ENCODE results near the gene EBF3. TPM values are rescaled to one million over a fixed set of nuclear protein-coding genes. Genes with fewer than 3 reads are reported as not detected.

EBF3 gene
- total RNA-seq, 2 experiments from 2014 or later: not detected

DNA sequence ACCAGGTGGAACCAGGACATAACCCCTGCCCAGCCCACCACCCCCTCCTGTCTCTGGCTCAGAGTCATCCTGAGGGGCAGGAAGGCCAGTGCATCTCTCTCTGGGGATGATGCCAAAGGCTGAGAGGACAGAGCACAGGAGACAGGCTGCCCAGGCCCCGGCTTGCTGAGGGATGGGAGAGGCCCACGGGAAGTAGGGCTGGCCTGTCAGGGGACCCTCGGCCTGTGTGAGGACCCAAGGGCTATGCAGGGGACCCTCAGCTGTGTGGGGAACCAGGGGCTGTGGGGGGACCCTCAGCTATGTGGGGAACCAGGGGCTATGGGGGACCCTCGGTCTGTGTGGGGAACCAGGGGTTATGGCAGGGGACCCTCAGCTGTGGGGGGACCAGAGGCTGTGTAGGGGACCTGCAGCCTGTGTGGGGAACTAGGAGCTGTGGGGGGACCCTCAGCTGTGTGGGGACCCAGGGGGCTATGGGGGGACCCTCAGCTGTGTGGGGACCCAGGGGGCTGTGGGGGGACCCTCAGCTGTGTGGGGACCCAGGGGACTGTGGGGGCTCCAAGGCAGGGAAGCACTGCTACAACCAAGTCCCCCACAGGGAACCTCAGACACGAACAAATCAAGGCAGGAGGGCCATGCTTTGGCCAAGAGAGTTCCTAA is 27.7 kb downstream of the EBF3 start:
- H3K4me1 ChIP-seq (ENCODE audit: insufficient read depth, low read length): no peaks in the 10 kb centered on the region
- Mint-ChIP-seq H3K4me1 (ENCODE audit: low read depth) (no peaks in the 10 kb centered on the region), H3K9me3 (no peaks in the 10 kb centered on the region), H3K4me3 (no peak overlapping the region), H3K36me3 (ENCODE audit: low read depth) (no peaks in the 10 kb centered on the region), H3K27ac (no peak overlapping the region), H3K27me3 (no peaks in the 10 kb centered on the region)
- no peaks in the 10 kb centered on the region for H3K36me3 ChIP-seq (ENCODE audit: insufficient read depth, low read length)
- ATAC-seq (ENCODE audit: poor library complexity) (no peak), DNase-seq (no peak)
- TF ChIP-seq, protein P1, sequence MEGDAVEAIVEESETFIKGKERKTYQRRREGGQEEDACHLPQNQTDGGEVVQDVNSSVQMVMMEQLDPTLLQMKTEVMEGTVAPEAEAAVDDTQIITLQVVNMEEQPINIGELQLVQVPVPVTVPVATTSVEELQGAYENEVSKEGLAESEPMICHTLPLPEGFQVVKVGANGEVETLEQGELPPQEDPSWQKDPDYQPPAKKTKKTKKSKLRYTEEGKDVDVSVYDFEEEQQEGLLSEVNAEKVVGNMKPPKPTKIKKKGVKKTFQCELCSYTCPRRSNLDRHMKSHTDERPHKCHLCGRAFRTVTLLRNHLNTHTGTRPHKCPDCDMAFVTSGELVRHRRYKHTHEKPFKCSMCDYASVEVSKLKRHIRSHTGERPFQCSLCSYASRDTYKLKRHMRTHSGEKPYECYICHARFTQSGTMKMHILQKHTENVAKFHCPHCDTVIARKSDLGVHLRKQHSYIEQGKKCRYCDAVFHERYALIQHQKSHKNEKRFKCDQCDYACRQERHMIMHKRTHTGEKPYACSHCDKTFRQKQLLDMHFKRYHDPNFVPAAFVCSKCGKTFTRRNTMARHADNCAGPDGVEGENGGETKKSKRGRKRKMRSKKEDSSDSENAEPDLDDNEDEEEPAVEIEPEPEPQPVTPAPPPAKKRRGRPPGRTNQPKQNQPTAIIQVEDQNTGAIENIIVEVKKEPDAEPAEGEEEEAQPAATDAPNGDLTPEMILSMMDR (IDR thresholded peaks at IDR 0.05): no peak
- no peaks in the 10 kb centered on the region for H3K9me3 ChIP-seq (ENCODE audit: control insufficient read depth in 1 of 2, insufficient read depth in 1 of 2, low read length in 2 of 2)
- H3K27ac ChIP-seq (ENCODE audit: low read depth in 1 of 2, low read length in 2 of 2): no peak overlapping the region
- peaks cover 0 to 5% of the 10 kb centered on the region in 2 experiments for H3K27me3 ChIP-seq (ENCODE audit: control insufficient read depth in 1 of 2, insufficient read depth in 2 of 2, low read length in 2 of 2)
- POLR2A ChIA-PET: no interaction called here
- intact Hi-C loops (cut with DNase I, micrococcal nuclease): no loop called here
- H3K4me3 ChIP-seq (ENCODE audit: low read length): no peak overlapping the region
- CTCF ChIA-PET: no interaction called here

DNA sequence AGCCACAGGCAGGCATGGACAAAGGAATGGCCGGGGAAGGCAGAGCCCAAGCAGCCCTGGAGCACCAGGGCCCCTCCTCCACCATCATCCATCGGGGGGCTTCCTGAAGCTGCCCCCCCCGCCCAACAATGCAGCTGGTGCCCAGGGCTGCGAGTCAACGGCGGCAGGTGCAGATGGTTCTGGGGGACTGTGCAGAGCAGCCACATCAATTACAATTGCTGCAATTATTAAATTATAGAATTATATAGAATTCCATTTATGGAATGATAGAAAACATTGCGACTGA is 28.3 kb downstream of the EBF3 start:
- intact Hi-C loops (cut with DNase I, micrococcal nuclease): no loop called here
- Histone ChIP-seq H3K27ac (ENCODE audit: low read depth in 1 of 2, low read length in 2 of 2) (no peak overlapping the region), H3K4me3 (ENCODE audit: low read length) (no peak overlapping the region), H3K27me3 (ENCODE audit: control insufficient read depth in 1 of 2, insufficient read depth in 2 of 2, low read length in 2 of 2) (peaks cover 0 to 5% of the 10 kb centered on the region in 2 experiments), H3K36me3 (ENCODE audit: insufficient read depth, low read length) (no peaks in the 10 kb centered on the region), H3K9me3 (ENCODE audit: control insufficient read depth in 1 of 2, insufficient read depth in 1 of 2, low read length in 2 of 2) (no peaks in the 10 kb centered on the region), H3K4me1 (ENCODE audit: insufficient read depth, low read length) (no peaks in the 10 kb centered on the region)
- ATAC-seq (ENCODE audit: poor library complexity) (no peak), DNase-seq (no peak)
- no peaks in the 10 kb centered on the region for H3K4me1 Mint-ChIP-seq (ENCODE audit: low read depth)
- H3K4me3 Mint-ChIP-seq: no peak overlapping the region
- TF ChIP-seq, protein P1 (IDR thresholded peaks at IDR 0.05): no peak
- H3K27me3 Mint-ChIP-seq: no peaks in the 10 kb centered on the region
- ChIA-PET CTCF (interaction anchor here (0.6 kb wide), 1 partner anchor 1798 kb away, joined by 3 read pairs; no protein-coding TSS in a partner anchor), POLR2A (no interaction called here)
- no peak overlapping the region for H3K27ac Mint-ChIP-seq
- no peaks in the 10 kb centered on the region for H3K9me3 Mint-ChIP-seq
- no peaks in the 10 kb centered on the region for H3K36me3 Mint-ChIP-seq (ENCODE audit: low read depth)

DNA sequence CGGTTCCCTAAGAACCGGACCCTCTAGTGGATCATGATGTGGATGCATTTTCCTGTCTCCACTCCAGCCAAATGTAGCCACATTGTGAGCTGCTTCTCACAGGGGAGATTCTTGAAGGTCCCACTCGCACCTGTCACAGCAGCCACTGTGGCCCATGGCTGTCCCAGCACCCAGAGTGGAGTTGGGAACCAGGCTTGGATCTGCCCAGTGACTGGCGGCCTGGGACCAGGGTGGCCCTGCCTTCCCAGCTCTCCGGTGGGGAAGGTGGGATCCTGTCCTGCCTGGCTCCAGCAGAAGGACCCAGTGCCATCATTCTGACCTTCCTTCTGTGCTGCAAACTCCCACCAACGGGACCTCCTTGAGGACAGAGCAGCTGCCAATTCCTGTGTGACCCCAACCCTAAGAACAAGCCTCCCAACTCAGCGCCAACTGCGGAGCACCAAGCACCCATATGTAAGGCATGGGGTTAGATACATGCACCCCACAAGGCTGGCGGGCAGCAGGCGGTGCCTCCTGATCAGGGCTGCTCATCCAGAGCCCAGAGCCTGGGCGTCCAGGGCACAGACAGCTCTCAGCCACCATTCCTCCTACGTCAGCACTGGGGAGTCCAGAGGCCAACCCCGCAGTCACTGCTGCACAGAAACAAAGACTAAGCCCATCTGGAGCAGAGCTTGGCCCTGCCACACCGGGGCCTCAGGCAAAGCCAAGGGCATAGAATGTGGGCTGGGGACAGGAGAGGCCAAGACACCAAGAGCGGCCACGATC is 28.8 kb downstream of the EBF3 start:
- ATAC-seq (ENCODE audit: poor library complexity) (no peak), DNase-seq (no peak)
- Mint-ChIP-seq H3K36me3 (ENCODE audit: low read depth) (no peaks in the 10 kb centered on the region), H3K4me1 (ENCODE audit: low read depth) (no peaks in the 10 kb centered on the region), H3K4me3 (no peak overlapping the region), H3K27me3 (no peaks in the 10 kb centered on the region), H3K9me3 (no peaks in the 10 kb centered on the region), H3K27ac (no peak overlapping the region)
- no peaks in the 10 kb centered on the region for H3K4me1 ChIP-seq (ENCODE audit: insufficient read depth, low read length)
- no peaks in the 10 kb centered on the region for H3K36me3 ChIP-seq (ENCODE audit: insufficient read depth, low read length)
- H3K27me3 ChIP-seq (ENCODE audit: control insufficient read depth in 1 of 2, insufficient read depth in 2 of 2, low read length in 2 of 2): peaks cover 0 to 5% of the 10 kb centered on the region in 2 experiments
- intact Hi-C loops (cut with DNase I, micrococcal nuclease): no loop called here
- no peak overlapping the region for H3K4me3 ChIP-seq (ENCODE audit: low read length)
- ChIA-PET CTCF (interaction anchor here (0.6 kb wide), 1 partner anchor 1797 kb away, joined by 3 read pairs; no protein-coding TSS in a partner anchor), POLR2A (no interaction called here)
- no peak overlapping the region for H3K27ac ChIP-seq (ENCODE audit: low read depth in 1 of 2, low read length in 2 of 2)
- TF ChIP-seq, protein P1 (IDR thresholded peaks at IDR 0.05): no peak
- no peaks in the 10 kb centered on the region for H3K9me3 ChIP-seq (ENCODE audit: control insufficient read depth in 1 of 2, insufficient read depth in 1 of 2, low read length in 2 of 2)
